GM12878 (cell line): Measurements from ENCODE around the gene SLC12A7. TPM values are rescaled to one million over a fixed set of nuclear protein-coding genes. Genes with fewer than 3 reads are reported as not detected.

Experiments
- BCLAF1 ChIP-seq: fragments of 450-650 bp; IDR thresholded peaks from 2 replicates; pipeline ENCODE4 v1.6.1; 2017; ENCODE audit warnings: antibody characterized with exemption, mild to moderate bottlenecking, moderate library complexity
- CBFB ChIP-seq: IDR thresholded peaks from 2 replicates; pipeline ENCODE4 v1.6.1; 2016; ENCODE audit warnings: antibody characterized with exemption, low read depth
- CEBPZ ChIP-seq: fragments of 150-350 bp; IDR thresholded peaks from 2 replicates; pipeline ENCODE4 v1.6.1; 2016; ENCODE audit warnings: low read depth, low read length
- CHD1 ChIP-seq: IDR thresholded peaks from 2 replicates; pipeline ENCODE4 v1.6.1; 2012; ENCODE audit warnings: low read depth, low read length, improper control_type of control experiment
- CREB1 ChIP-seq: IDR thresholded peaks from 2 replicates; pipeline ENCODE4 v1.6.1; 2012; ENCODE audit warnings: low read depth, mild to moderate bottlenecking, inconsistent platforms
- CUX1 ChIP-seq: IDR thresholded peaks from 2 replicates; pipeline ENCODE4 v1.6.1; 2012; ENCODE audit warnings: improper control_type of control experiment, low read depth, low read length; ENCODE audit not compliant: insufficient replicate concordance
- FOXK2 ChIP-seq: fragments of 450-650 bp; IDR thresholded peaks from 2 replicates; pipeline ENCODE4 v1.6.1; 2017; ENCODE audit warnings: mild to moderate bottlenecking, moderate library complexity
- HCFC1 ChIP-seq: fragments of 150-350 bp; IDR thresholded peaks from 2 replicates; pipeline ENCODE4 v1.6.1; 2014; ENCODE audit warnings: low read length
- PBX3 ChIP-seq: IDR thresholded peaks from 2 replicates; pipeline ENCODE4 v1.6.1; 2011; ENCODE audit warnings: mild to moderate bottlenecking, low read depth, low read length, moderate library complexity; ENCODE audit not compliant: insufficient replicate concordance
- SP1 ChIP-seq: IDR thresholded peaks from one replicate; pipeline ENCODE4 v1.6.1; 2011; ENCODE audit warnings: low read depth, low read length
- STAT3 ChIP-seq: IDR thresholded peaks from 2 replicates; pipeline ENCODE4 v1.6.1; 2011; ENCODE audit warnings: low read depth, low read length, improper control_type of control experiment
- ZNF24 ChIP-seq: fragments of 450-650 bp; IDR thresholded peaks from 2 replicates; pipeline ENCODE4 v1.6.1; 2017; ENCODE audit warnings: antibody characterized with exemption, mild to moderate bottlenecking
- ZNF384 ChIP-seq: IDR thresholded peaks from 2 replicates; pipeline ENCODE4 v1.6.1; 2012; ENCODE audit warnings: low read depth, mild to moderate bottlenecking, low read length, improper control_type of control experiment, borderline replicate concordance
- polyA plus RNA-seq, 11 experiments: library from polyadenylated mRNA; depleted of rRNA in 4 of 11; unstranded in 6 of 11; stranded (reverse) in 5 of 11; fragments of >200 nt; fragmentation: Nextera tagmentation in 4 of 11; fragmentation: Illumina TruSeq in 1 of 11; extraction: Ambion mirVana in 4 of 11; extraction: Trizol in 1 of 11; gene quantifications; 1 replicate in 1 of 11; 2 replicates in 10 of 11; pipeline versions ENCODE4 v1.2.1 to v1.2.3, GENCODE V29; 2011 to 2016; ENCODE audit warnings: inconsistent platforms in 2 of 11, missing spikeins in 2 of 11, low read depth in 1 of 11
- total RNA-seq, 4 experiments: library from RNA; depleted of rRNA in 3 of 4; stranded (reverse); fragments of >200 nt in 3 of 4; fragmentation: Illumina TruSeq in 1 of 4; extraction: Trizol in 1 of 4; gene quantifications; 2 replicates each; pipeline versions ENCODE4 v1.2.1 to v1.2.3, GENCODE V29; 2013 to 2021

Gene SLC12A7
- total and polyA plus RNA-seq, 10 of the 15 experiments (the other 5 are each of a cell fraction or from before 2014, with no cell fraction given) = 0.10 to 10.0 (median 2.9) TPM

- TF ChIP-seq CEBPZ = no peak
- no peak for TF ChIP-seq PBX3
- no peak for TF ChIP-seq HCFC1
- TF ChIP-seq FOXK2 = no peak
- no peak for TF ChIP-seq CUX1
- no peak for TF ChIP-seq CBFB
- TF ChIP-seq STAT3 = no peak
- TF ChIP-seq SP1 = no peak
- TF ChIP-seq BCLAF1 = no peak
- TF ChIP-seq CHD1 = no peak
- no peak for TF ChIP-seq ZNF384
- TF ChIP-seq ZNF24 = no peak
- TF ChIP-seq CREB1 = no peak
Observed at GRCh38 chr5:1140171-1140817, 28.4 kb upstream of the SLC12A7 start (continued).
